HG02884 (cell line): ENCODE results near the gene UFC1.

Experiments used
- ATAC-seq: cut with Tn5 transposase; IDR thresholded peaks from one replicate; pipeline ENCODE4 v1.9.1; 2021; ENCODE audit warnings: mild to moderate bottlenecking, moderate library complexity; ENCODE audit not compliant: unreplicated experiment

The UFC1 gene

GRCh38 chr1:161133220-161133740, 20.5 kb upstream of the UFC1 start:
- ATAC-seq = peak; percentile 9

GRCh38 chr1:161137881-161138280, 15.9 kb upstream of the UFC1 start:
- ATAC-seq = no peak

- ATAC-seq = no peak
Observed at GRCh38 chr1:161138431-161138830, 15.3 kb upstream of the UFC1 start.

- ATAC-seq = no peak
Observed at GRCh38 chr1:161139766-161140165, 14.0 kb upstream of the UFC1 start.

- ATAC-seq = no peak
Observed at GRCh38 chr1:161140755-161141400, 12.9 kb upstream of the UFC1 start.

GRCh38 chr1:161145832-161146231, 7.9 kb upstream of the UFC1 start:
- ATAC-seq = no peak

GRCh38 chr1:161153176-161153575, 602 bp upstream of the UFC1 start:
- no peak for ATAC-seq

- ATAC-seq = no peak
Observed at GRCh38 chr1:161157867-161158266, 4.1 kb downstream of the UFC1 start.

- no peak for ATAC-seq
Observed at GRCh38 chr1:161158316-161159010, 4.7 kb downstream of the UFC1 start.

GRCh38 chr1:161159087-161159912, 5.5 kb downstream of the UFC1 start, which contains the start of gene USP21:
Gene USP21 (plus strand): TSS chr1:161159500. CDS start chr1:161160641, 1,141 bp downstream.
- peak; percentile 92 for ATAC-seq

- ATAC-seq = no peak
Observed at GRCh38 chr1:161159913-161160243, 6.1 kb downstream of the UFC1 start.

- ATAC-seq = no peak
Observed at GRCh38 chr1:161160671-161161145, 6.9 kb downstream of the UFC1 start.

- ATAC-seq = no peak
Observed at GRCh38 chr1:161161652-161162051, 7.9 kb downstream of the UFC1 start.

GRCh38 chr1:161162052-161162451, 8.3 kb downstream of the UFC1 start:
- no peak for ATAC-seq

- ATAC-seq = no peak
Observed at GRCh38 chr1:161162806-161163205, 9.0 kb downstream of the UFC1 start.

GRCh38 chr1:161163793-161164192, 10.0 kb downstream of the UFC1 start:
- no peak for ATAC-seq

- no peak for ATAC-seq
Observed at GRCh38 chr1:161164901-161165610, 11.3 kb downstream of the UFC1 start.

- ATAC-seq = peak; percentile 90
Observed at GRCh38 chr1:161165742-161166668, 12.2 kb downstream of the UFC1 start, which contains the start of gene PPOX. Gene PPOX (plus strand): TSS chr1:161166426. CDS start chr1:161166848, 422 bp downstream.

- ATAC-seq = peak; percentile 5
Observed at GRCh38 chr1:161166669-161167548, 13.1 kb downstream of the UFC1 start.
